ENCODE data around the gene GPR179. TPM values are rescaled to one million over a fixed set of nuclear protein-coding genes. Genes with fewer than 3 reads are reported as not detected.

Gene GPR179
- total RNA-seq, 1 experiment from 2014 or later: 0.09 TPM

DNA sequence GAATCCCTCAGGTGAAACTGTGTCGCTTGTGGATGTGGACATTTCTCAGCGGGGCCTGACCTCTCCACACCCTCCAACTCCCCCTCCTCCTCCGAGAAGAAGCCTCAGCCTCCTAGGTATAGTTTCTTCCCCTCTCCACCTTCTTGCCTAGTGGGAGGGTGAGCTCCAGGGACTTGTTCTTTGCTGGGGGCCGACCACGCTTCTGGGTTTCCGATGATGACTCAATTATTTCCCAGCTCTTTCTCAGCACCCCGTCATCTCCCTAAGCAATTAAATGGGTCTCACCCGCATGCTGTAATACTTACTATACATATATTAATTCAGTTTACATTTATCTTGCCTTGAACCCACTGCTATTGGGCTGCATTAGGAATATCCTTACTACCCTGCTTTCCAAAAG lies 21.0 kb upstream of the GPR179 start:
- Mint-ChIP-seq H3K4me3 (no peak overlapping the region), H3K36me3 (peaks cover 30% of the 10 kb centered on the region), H3K27me3 (ENCODE audit: low read depth) (no peaks in the 10 kb centered on the region), H3K27ac (peak overlapping the region; percentile 53; the same call in 1 of the 2 replicates), H3K9me3 (no peaks in the 10 kb centered on the region), H3K4me1 (peaks cover 22% of the 10 kb centered on the region)
- DNase-seq (ENCODE audit: low spot score) (no peak), ATAC-seq (no peak)
- no peak for TF ChIP-seq ZNF396 (CRISPR knock-in tag; IDR thresholded peaks at IDR 0.05; ENCODE audit: borderline replicate concordance)
- TF ChIP-seq, protein P1, sequence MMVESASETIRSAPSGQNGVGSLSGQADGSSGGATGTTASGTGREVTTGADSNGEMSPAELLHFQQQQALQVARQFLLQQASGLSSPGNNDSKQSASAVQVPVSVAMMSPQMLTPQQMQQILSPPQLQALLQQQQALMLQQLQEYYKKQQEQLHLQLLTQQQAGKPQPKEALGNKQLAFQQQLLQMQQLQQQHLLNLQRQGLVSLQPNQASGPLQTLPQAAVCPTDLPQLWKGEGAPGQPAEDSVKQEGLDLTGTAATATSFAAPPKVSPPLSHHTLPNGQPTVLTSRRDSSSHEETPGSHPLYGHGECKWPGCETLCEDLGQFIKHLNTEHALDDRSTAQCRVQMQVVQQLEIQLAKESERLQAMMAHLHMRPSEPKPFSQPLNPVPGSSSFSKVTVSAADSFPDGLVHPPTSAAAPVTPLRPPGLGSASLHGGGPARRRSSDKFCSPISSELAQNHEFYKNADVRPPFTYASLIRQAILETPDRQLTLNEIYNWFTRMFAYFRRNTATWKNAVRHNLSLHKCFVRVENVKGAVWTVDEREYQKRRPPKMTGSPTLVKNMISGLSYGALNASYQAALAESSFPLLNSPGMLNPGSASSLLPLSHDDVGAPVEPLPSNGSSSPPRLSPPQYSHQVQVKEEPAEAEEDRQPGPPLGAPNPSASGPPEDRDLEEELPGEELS (CRISPR knock-in tag; IDR thresholded peaks at IDR 0.05): no peak
- TF ChIP-seq, protein P2, sequence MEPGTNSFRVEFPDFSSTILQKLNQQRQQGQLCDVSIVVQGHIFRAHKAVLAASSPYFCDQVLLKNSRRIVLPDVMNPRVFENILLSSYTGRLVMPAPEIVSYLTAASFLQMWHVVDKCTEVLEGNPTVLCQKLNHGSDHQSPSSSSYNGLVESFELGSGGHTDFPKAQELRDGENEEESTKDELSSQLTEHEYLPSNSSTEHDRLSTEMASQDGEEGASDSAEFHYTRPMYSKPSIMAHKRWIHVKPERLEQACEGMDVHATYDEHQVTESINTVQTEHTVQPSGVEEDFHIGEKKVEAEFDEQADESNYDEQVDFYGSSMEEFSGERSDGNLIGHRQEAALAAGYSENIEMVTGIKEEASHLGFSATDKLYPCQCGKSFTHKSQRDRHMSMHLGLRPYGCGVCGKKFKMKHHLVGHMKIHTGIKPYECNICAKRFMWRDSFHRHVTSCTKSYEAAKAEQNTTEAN (CRISPR knock-in tag; IDR thresholded peaks at IDR 0.05): no peak
- TF ChIP-seq ZNF671 (CRISPR knock-in tag; IDR thresholded peaks at IDR 0.05): no peak
- TF ChIP-seq, protein P3, sequence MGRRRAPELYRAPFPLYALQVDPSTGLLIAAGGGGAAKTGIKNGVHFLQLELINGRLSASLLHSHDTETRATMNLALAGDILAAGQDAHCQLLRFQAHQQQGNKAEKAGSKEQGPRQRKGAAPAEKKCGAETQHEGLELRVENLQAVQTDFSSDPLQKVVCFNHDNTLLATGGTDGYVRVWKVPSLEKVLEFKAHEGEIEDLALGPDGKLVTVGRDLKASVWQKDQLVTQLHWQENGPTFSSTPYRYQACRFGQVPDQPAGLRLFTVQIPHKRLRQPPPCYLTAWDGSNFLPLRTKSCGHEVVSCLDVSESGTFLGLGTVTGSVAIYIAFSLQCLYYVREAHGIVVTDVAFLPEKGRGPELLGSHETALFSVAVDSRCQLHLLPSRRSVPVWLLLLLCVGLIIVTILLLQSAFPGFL (CRISPR knock-in tag; IDR thresholded peaks at IDR 0.05; ENCODE audit: borderline replicate concordance): no peak
- TF ChIP-seq ETV6 (CRISPR knock-in tag; IDR thresholded peaks at IDR 0.05): no peak
- no peak for TF ChIP-seq MYBL2 (CRISPR knock-in tag; IDR thresholded peaks at IDR 0.05)
- ChIA-PET CTCF (interaction anchor here (1.1 to 2.3 kb wide), 2 partner anchors 16 to 50 kb away, joined by 4 to 8 read pairs; no protein-coding TSS in a partner anchor), POLR2A (no interaction called here)

DNA sequence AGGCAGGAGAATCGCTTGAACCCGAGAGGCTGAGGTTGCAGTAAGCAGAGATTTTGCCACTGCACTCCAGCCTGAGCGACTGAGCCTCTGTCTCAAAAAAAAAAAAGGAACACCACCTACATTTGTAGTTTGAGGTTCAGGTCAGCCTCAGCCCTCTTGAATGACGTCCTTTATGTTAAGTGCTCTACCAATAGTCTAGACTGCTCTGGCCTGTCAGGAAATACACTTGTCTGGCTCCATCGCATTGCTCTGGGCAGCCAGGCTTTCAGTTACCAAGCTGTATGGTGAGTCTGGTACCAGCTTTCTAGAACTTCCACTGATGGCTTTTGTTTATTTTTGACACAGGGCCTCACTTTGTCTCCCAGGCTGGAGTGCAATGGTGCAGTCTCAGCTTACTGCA lies 19.3 kb upstream of the GPR179 start:
- H3K9me3 Mint-ChIP-seq: no peaks in the 10 kb centered on the region
- TF ChIP-seq JUN (CRISPR knock-in tag; IDR thresholded peaks at IDR 0.05): no peak
- TF ChIP-seq, protein P4, sequence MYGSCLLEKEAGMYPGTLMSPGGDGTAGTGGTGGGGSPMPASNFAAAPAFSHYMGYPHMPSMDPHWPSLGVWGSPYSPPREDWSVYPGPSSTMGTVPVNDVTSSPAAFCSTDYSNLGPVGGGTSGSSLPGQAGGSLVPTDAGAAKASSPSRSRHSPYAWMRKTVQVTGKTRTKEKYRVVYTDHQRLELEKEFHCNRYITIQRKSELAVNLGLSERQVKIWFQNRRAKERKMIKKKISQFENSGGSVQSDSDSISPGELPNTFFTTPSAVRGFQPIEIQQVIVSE (CRISPR knock-in tag; IDR thresholded peaks at IDR 0.05; ENCODE audit: borderline replicate concordance): no peak
- TF ChIP-seq ZNF232 (CRISPR knock-in tag; IDR thresholded peaks at IDR 0.05): no peak
- TF ChIP-seq, protein P3 (CRISPR knock-in tag; IDR thresholded peaks at IDR 0.05; ENCODE audit: borderline replicate concordance): no peak
- no peak for TF ChIP-seq GRHL2 (CRISPR knock-in tag; IDR thresholded peaks at IDR 0.05; ENCODE audit: insufficient replicate concordance, severe bottlenecking)
- TF ChIP-seq EMX1 (CRISPR knock-in tag; IDR thresholded peaks at IDR 0.05): no peak
- no peak for TF ChIP-seq TEAD4 (CRISPR knock-in tag; IDR thresholded peaks at IDR 0.05)
- no peak for TF ChIP-seq TP53 (CRISPR knock-in tag; IDR thresholded peaks at IDR 0.05)
- TF ChIP-seq, protein P5, sequence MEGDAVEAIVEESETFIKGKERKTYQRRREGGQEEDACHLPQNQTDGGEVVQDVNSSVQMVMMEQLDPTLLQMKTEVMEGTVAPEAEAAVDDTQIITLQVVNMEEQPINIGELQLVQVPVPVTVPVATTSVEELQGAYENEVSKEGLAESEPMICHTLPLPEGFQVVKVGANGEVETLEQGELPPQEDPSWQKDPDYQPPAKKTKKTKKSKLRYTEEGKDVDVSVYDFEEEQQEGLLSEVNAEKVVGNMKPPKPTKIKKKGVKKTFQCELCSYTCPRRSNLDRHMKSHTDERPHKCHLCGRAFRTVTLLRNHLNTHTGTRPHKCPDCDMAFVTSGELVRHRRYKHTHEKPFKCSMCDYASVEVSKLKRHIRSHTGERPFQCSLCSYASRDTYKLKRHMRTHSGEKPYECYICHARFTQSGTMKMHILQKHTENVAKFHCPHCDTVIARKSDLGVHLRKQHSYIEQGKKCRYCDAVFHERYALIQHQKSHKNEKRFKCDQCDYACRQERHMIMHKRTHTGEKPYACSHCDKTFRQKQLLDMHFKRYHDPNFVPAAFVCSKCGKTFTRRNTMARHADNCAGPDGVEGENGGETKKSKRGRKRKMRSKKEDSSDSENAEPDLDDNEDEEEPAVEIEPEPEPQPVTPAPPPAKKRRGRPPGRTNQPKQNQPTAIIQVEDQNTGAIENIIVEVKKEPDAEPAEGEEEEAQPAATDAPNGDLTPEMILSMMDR (IDR thresholded peaks at IDR 0.05): no peak

More for the DNA sequence above, 19.3 kb upstream of the GPR179 start:
- Mint-ChIP-seq H3K27me3 (ENCODE audit: low read depth) (no peaks in the 10 kb centered on the region), H3K36me3 (peaks cover 17% of the 10 kb centered on the region), H3K4me3 (no peak overlapping the region), H3K27ac (no peak overlapping the region), H3K4me1 (peaks cover 36% of the 10 kb centered on the region)
- POLR2A ChIA-PET: no interaction called here
- ATAC-seq: no peak
- DNase-seq (ENCODE audit: low spot score): no peak
- CTCF ChIA-PET: interaction anchor here (0.9 to 2.8 kb wide), 4 partner anchors 14 to 48 kb away, joined by 3 to 9 read pairs (median 5); no protein-coding TSS in a partner anchor
